ENCODE results near the gene IRF2.

DNA sequence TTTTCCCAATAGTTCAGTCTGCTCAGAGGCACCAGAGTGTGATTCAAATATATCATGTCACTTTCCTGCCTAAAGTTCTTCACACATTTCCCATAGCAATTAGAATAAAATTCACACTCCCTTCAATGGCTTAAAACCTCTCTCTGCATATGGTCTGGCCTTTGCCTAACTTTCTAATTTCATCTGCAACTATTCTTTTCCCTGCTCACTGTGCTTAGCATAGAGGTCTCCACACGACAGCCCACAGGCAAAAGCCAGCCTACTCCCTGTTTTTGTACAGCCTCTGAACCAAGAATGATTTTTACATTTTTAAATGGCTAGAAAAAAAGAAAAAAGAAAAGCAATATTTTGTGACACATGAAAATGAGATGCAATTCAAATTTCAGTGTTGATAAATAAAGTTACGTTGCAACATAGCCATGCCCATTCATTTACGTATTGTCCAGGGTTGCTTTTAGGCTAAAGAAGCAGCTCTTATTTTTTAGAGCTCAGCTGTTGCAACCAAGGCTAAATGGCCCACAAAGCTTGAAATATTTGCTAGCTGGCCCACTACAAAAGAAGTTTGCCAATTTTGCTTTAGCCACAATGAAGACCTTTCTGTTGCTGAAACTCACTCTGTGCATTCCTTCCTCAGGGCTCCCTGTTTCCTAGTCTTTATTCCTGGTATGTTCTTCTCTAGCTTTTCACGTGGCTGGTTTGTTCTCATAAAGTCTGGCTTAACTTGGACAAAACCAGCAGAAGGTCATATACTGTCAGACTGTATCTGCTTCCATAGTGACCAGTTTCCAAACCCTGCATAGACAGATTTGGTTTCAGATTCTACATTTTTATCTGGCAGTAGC lies 26.6 kb upstream of the IRF2 start:
- TF ChIP-seq, protein P1, sequence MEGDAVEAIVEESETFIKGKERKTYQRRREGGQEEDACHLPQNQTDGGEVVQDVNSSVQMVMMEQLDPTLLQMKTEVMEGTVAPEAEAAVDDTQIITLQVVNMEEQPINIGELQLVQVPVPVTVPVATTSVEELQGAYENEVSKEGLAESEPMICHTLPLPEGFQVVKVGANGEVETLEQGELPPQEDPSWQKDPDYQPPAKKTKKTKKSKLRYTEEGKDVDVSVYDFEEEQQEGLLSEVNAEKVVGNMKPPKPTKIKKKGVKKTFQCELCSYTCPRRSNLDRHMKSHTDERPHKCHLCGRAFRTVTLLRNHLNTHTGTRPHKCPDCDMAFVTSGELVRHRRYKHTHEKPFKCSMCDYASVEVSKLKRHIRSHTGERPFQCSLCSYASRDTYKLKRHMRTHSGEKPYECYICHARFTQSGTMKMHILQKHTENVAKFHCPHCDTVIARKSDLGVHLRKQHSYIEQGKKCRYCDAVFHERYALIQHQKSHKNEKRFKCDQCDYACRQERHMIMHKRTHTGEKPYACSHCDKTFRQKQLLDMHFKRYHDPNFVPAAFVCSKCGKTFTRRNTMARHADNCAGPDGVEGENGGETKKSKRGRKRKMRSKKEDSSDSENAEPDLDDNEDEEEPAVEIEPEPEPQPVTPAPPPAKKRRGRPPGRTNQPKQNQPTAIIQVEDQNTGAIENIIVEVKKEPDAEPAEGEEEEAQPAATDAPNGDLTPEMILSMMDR (IDR thresholded peaks at IDR 0.05): no peak
- TF ChIP-seq EP300 (IDR thresholded peaks at IDR 0.05): no peak
